GM23338 (cell line): ENCODE measurements around the gene UBQLNL.

Experiments used
- CREB1 ChIP-seq: fragments of 250-450 bp; sonication (Bioruptor Pico); IDR thresholded peaks from 2 replicates; pipeline ENCODE4 v1.5.0; 2020; ENCODE audit warnings: low read depth, mild to moderate bottlenecking, moderate library complexity
- CTCF ChIP-seq, 2 experiments: fragments of 200-600 bp in 1 of 2; sonication (generic) in 1 of 2; conservative IDR thresholded peaks; 2 replicates each; pipeline versions ENCODE4 v1.5.1 to v1.6.1; 2016 to 2017; ENCODE audit warnings: antibody characterized with exemption in 2 of 2, low read depth in 2 of 2, mild to moderate bottlenecking in 2 of 2, moderate library complexity in 1 of 2
- ETS1 ChIP-seq: IDR thresholded peaks from 2 replicates; pipeline ENCODE4 v1.6.1; 2016; ENCODE audit warnings: antibody characterized with exemption
- EZH2 ChIP-seq: fragments of 200-600 bp; sonication (generic); IDR thresholded peaks from one replicate; pipeline ENCODE4 v1.8.0; 2017; ENCODE audit warnings: antibody characterized with exemption, mild to moderate bottlenecking, low read depth; ENCODE audit not compliant: unreplicated experiment
- EZH2phosphoT487 ChIP-seq: fragments of 200-600 bp; sonication (generic); IDR thresholded peaks from one replicate; pipeline ENCODE4 v1.8.1; 2018; ENCODE audit warnings: antibody characterized with exemption; ENCODE audit not compliant: unreplicated experiment
- JUNB ChIP-seq: IDR thresholded peaks from one replicate; pipeline ENCODE4 v1.6.1; 2016; ENCODE audit warnings: antibody characterized with exemption; ENCODE audit not compliant: unreplicated experiment
- NANOG ChIP-seq: IDR thresholded peaks from 2 replicates; pipeline ENCODE4 v1.6.1; 2016; ENCODE audit warnings: antibody characterized with exemption, borderline replicate concordance
- POLR2AphosphoS5 ChIP-seq: IDR thresholded peaks from 2 replicates; pipeline ENCODE4 v1.6.1; 2016; ENCODE audit warnings: antibody characterized with exemption, low read depth
- REST ChIP-seq: IDR thresholded peaks from one replicate; pipeline ENCODE4 v1.6.1; 2018; ENCODE audit warnings: antibody characterized with exemption; ENCODE audit not compliant: unreplicated experiment
- ZNF114 ChIP-seq: fragments of 250-450 bp; sonication (Bioruptor Pico); IDR thresholded peaks from 2 replicates; pipeline ENCODE4 v1.5.0; 2020; ENCODE audit warnings: mild to moderate bottlenecking, moderate library complexity
- ZNF331 ChIP-seq: fragments of 250-450 bp; sonication (Bioruptor Pico); IDR thresholded peaks from 2 replicates; pipeline ENCODE4 v1.5.0; 2020; ENCODE audit warnings: low read depth, mild to moderate bottlenecking, moderate library complexity

- no peak for TF ChIP-seq CTCF (conservative IDR thresholded peaks at IDR 0.05; ENCODE audit: low read depth in 2 of 2)
- TF ChIP-seq EZH2phosphoT487, result no peak
- TF ChIP-seq POLR2AphosphoS5, result no peak
- TF ChIP-seq NANOG, result no peak
- no peak for TF ChIP-seq ETS1
- TF ChIP-seq EZH2, result no peak
- no peak for TF ChIP-seq REST
- TF ChIP-seq CREB1 (CRISPR knock-in tag), result no peak
- no peak for TF ChIP-seq ZNF114 (CRISPR knock-in tag)
- no peak for TF ChIP-seq JUNB
- TF ChIP-seq ZNF331 (CRISPR knock-in tag), result no peak
These were observed 6.7 kb downstream of the UBQLNL start, which contains the start of gene UBQLN3 for GRCh38 chr11:5509803-5510202.
